MV-4-11 (cell line): ENCODE measurements around the gene FAM3A.

Experiments used
- DNase-seq: peaks from one replicate; lab custom pipeline; 2025; lab: John Stamatoyannopoulos, UW

Gene FAM3A

DNA sequence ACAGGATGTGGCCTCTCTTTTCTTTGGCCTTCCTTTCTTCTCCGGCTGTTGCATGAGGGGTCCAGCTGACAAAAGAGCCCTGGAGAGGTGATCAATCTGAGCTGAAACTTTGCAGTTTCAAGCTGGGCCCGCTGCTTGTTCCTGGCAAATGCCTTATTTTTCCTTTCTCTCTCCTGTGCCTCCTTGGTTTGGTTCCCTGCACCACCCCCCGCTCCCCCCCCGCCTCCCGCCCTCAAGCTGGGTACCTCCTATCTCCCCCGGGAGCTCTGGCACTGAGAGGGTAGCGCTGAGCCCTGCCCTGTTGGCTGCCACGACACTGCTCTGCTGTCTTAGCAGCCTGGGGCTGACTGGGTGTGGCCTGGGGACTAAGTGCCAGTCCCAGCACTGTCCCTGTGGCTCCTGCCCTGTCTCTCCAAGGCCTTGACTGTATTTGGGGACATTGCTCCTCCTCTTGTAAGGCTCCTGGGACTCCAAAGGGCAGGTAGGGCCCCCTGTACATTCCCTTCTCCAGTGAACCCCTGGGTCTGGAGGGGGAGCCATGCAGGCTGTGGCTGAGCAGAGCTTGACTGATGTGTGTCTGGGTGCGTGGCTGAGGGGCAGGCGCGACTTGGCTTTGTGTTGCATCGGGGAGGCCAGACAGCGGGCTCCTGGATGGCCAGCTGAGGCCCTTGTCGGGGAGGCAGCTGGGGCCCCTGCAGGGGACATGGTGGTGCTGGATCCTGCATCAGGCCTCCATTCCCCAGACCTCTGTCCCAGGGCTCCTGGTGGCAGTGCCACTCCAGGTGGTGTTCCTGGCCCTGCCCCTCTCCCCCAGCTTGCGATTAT, 56.9 kb downstream of the FAM3A start:
- no peak for DNase-seq

DNA sequence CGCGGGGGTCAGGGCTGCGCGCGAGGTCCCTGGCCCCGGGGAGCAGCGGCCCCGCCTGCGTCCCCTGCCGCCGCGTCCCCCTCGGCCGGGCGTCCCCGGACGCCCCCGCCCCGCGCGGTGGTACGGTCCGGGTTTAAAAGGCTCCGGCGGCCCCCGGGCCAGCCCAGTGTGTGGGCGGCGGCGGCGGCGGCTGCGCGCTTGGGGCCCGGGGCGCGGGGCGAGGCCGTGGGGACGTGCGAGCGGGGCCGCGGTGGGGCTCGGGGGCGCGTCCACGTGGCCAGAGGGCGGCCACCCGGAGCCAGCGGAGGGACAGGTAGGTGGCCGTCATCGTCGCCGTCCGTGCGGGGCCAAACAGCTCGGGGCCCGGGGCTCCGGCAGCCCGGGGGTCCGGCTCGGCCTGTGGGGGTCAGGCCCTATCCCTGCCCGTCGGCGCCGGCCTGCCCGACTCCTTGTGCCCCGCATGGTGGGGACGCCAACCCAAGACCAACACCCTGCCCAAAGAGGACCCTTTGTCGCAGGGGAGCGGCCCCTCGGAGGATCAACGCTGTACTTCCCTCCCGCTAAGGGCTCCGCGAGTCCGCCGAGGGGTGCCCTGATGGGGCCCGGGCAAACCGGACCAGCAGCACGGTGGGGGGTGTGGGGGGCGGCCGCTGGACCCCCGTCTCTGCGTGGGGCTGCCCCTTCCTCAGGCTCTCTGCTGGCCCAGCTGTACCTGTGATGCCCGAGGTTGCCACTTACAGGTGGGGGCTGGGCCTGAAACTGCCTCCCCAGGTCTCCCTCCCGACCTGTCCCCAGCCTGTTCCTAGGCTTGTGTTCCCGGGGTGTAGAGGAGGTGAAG, 57.7 kb downstream of the FAM3A start, which contains the start of gene PLXNA3:
TSS of gene PLXNA3 (plus strand) at position 166 of the 838 bp plus-strand sequence. CDS start 1,903 bp downstream, outside the sequence.
- DNase-seq: no peak

DNA sequence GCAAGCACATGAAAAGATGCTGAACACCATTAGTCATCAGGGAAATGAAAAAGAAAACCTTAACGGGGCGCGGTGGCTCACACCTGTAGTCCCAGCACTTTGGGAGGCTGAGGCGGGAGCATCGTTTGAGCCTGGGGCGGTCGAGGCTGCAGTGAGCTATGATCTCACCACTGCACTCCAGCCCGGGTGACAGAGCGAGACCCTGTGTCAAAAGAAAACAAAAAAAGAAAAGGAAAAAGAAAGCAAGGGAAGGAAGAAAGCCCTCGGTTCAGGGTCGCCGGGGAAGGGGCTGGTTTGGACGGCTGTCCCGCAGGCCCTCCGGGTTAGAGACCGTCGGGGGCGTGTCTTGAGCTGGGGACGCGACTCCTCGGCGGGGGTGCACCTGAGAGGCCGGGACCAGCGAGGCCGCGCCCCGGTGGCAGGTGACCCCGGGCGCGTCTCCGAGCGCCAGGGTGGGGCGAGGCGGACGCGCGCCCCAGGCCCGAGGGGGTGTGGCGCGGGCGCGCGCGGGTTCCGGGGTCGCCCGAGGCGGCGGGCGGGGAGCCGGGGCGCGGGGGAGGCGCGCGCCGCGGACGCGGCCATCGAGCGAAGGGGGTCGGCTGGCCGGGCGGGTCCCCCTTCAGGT, 58.4 kb downstream of the FAM3A start:
- DNase-seq: no peak
